Gastrocnemius medialis (tissue), 4 donors: Measurements from ENCODE around the gene TRAM2. TPM values are rescaled to one million over a fixed set of nuclear protein-coding genes. Genes with fewer than 3 reads are reported as not detected.

ENCODE experiments used
- ATAC-seq, 2 donors: fragments of 150-250 bp; one replicate each; pipeline ENCODE4 v1.9.1; 2016
- DNase-seq, 2 donors: peaks; one replicate each; pipeline ENCODE4 v3.0.0-alpha.2; 2019
- H3K27ac ChIP-seq, 4 donors: fragments of 200-600 bp; sonication (generic); 1 replicate in 1 of 4; 2 replicates in 3 of 4; pipeline ENCODE4 v1.5.1; 2016 to 2018; ENCODE audit warnings: mild to moderate bottlenecking in 2 of 4, moderate library complexity in 1 of 4
- H3K27me3 ChIP-seq, 3 donors: fragments of 200-600 bp; sonication (generic) in 2 of 3; 1 replicate in 1 of 3; 2 replicates in 2 of 3; pipeline versions ENCODE4 v1.5.1 to v1.6.0; 2016 to 2019; ENCODE audit warnings: mild to moderate bottlenecking in 1 of 3, moderate library complexity in 1 of 3
- H3K36me3 ChIP-seq, 2 donors: fragments of 200-600 bp; sonication (generic) in 1 of 2; one replicate each; pipeline ENCODE4 v1.5.1; 2017 to 2018
- H3K4me1 ChIP-seq, 2 donors: fragments of 200-600 bp; sonication (generic) in 1 of 2; one replicate each; pipeline ENCODE4 v1.5.1; 2016 to 2017; ENCODE audit warnings: mild to moderate bottlenecking in 2 of 2
- H3K4me3 ChIP-seq, 4 donors: fragments of 200-600 bp; sonication (generic) in 3 of 4; 1 replicate in 1 of 4; 2 replicates in 3 of 4; pipeline ENCODE4 v1.5.1; 2016 to 2019; ENCODE audit warnings: mild to moderate bottlenecking in 2 of 4
- H3K9me3 ChIP-seq, 3 donors: fragments of 200-600 bp; sonication (generic) in 2 of 3; 1 replicate in 1 of 3; 2 replicates in 2 of 3; pipeline ENCODE4 v1.5.1; 2016 to 2019
- CTCF ChIP-seq, 5 experiments: fragments of 450-650 bp in 3 of 5; fragments of 200-600 bp in 2 of 5; sonication (generic) in 2 of 5; IDR thresholded peaks in 4 of 5; conservative IDR thresholded peaks in 1 of 5; 1 replicate in 4 of 5; 2 replicates in 1 of 5; pipeline ENCODE4 v1.5.1; 2016 to 2019; ENCODE audit warnings: antibody characterized with exemption in 5 of 5, mild to moderate bottlenecking in 3 of 5, moderate library complexity in 3 of 5
- POLR2A ChIP-seq, 2 donors: fragments of 450-650 bp; IDR thresholded peaks; one replicate each; pipeline ENCODE4 v1.6.1; 2017; ENCODE audit warnings: antibody characterized with exemption in 2 of 2, mild to moderate bottlenecking in 2 of 2, moderate library complexity in 2 of 2
- in situ Hi-C, 4 donors: fragments of 200-750 bp; cut with MboI; loops; one replicate each; pipeline versions ENCODE4 v1.15.0 to v1.8.0; 2017; ENCODE audit warnings: low sequenced_read_pairs in 4 of 4
- intact Hi-C: fragments of 100-400 bp; cut with DNase I; formaldehyde crosslinking; loops from one replicate; pipeline ENCODE4 v1.15.1; 2023; ENCODE audit warnings: low total_unique reads
- total RNA-seq, 4 donors: library from RNA; depleted of rRNA; stranded (reverse); fragments of >200 nt; gene quantifications; one replicate each; pipeline versions ENCODE4 v1.1.0 to v1.2.3, GENCODE V29; 2016

The TRAM2 gene
- total RNA-seq, 4 donors from 2014 or later = 2.4 to 4.5 (median 3.6) TPM

GRCh38 chr6:52611833-52612232 lies 35.0 kb upstream of the TRAM2 start:
- DNase-seq (no peak), ATAC-seq (no peak)
- no peaks in the 10 kb centered on the region for H3K36me3 ChIP-seq
- intact Hi-C loops = no loop called here
- in situ Hi-C loops = no loop called here
- no peak overlapping the region for H3K4me3 ChIP-seq
- no peaks in the 10 kb centered on the region for H3K4me1 ChIP-seq
- H3K27me3 ChIP-seq = no peaks in the 10 kb centered on the region
- no peak overlapping the region for H3K27ac ChIP-seq
- no peaks in the 10 kb centered on the region for H3K9me3 ChIP-seq
- TF ChIP-seq POLR2A (IDR thresholded peaks at IDR 0.05) = no peak
- no peak for TF ChIP-seq CTCF (IDR thresholded peaks at IDR 0.05 in 4 of 5, conservative IDR thresholded peaks at IDR 0.05 in 1 of 5)

- no peaks in the 10 kb centered on the region for H3K4me1 ChIP-seq
- no peaks in the 10 kb centered on the region for H3K36me3 ChIP-seq
- no peak for ATAC-seq
- DNase-seq = no peak
- intact Hi-C loops (no loop called here), in situ Hi-C loops (no loop called here)
- H3K27ac ChIP-seq = no peak overlapping the region
- H3K9me3 ChIP-seq = no peaks in the 10 kb centered on the region
- no peaks in the 10 kb centered on the region for H3K27me3 ChIP-seq
- H3K4me3 ChIP-seq = no peak overlapping the region
- TF ChIP-seq CTCF (IDR thresholded peaks at IDR 0.05 in 4 of 5, conservative IDR thresholded peaks at IDR 0.05 in 1 of 5) = no peak
- TF ChIP-seq POLR2A (IDR thresholded peaks at IDR 0.05) = no peak
Observed at GRCh38 chr6:52610745-52611355, 34.0 kb upstream of the TRAM2 start.

GRCh38 chr6:52610011-52610410 lies 33.2 kb upstream of the TRAM2 start:
- Histone ChIP-seq H3K9me3 (no peaks in the 10 kb centered on the region), H3K27ac (no peak overlapping the region), H3K27me3 (no peaks in the 10 kb centered on the region), H3K36me3 (no peaks in the 10 kb centered on the region), H3K4me1 (no peaks in the 10 kb centered on the region), H3K4me3 (no peak overlapping the region)
- ATAC-seq (no peak), DNase-seq (no peak)
- in situ Hi-C loops (no loop called here), intact Hi-C loops (no loop called here)
- TF ChIP-seq CTCF (IDR thresholded peaks at IDR 0.05 in 4 of 5, conservative IDR thresholded peaks at IDR 0.05 in 1 of 5) (no peak), POLR2A (IDR thresholded peaks at IDR 0.05) (no peak)

- no peak for ATAC-seq
- no peak overlapping the region for H3K27ac ChIP-seq
- in situ Hi-C loops (loop anchor here in 1 of 4 donors (10.0 kb wide), 1 partner anchor 59 kb away; no protein-coding TSS in a partner anchor), intact Hi-C loops (no loop called here)
- no peak for DNase-seq
- TF ChIP-seq CTCF (IDR thresholded peaks at IDR 0.05 in 4 of 5, conservative IDR thresholded peaks at IDR 0.05 in 1 of 5) (no peak), POLR2A (IDR thresholded peaks at IDR 0.05) (no peak)
- H3K4me1 ChIP-seq = no peaks in the 10 kb centered on the region
- H3K9me3 ChIP-seq = no peaks in the 10 kb centered on the region
- no peaks in the 10 kb centered on the region for H3K27me3 ChIP-seq
- H3K4me3 ChIP-seq = no peak overlapping the region
- no peaks in the 10 kb centered on the region for H3K36me3 ChIP-seq
Observed at GRCh38 chr6:52605610-52606185, 28.8 kb upstream of the TRAM2 start.
